WI38 (cell line): ENCODE data around the gene CARD10.

Experiments
- H3K4me3 ChIP-seq: 2 replicates; pipeline ENCODE4 v1.5.1; 2011; ENCODE audit warnings: low read depth, mild to moderate bottlenecking, control low read depth, low read length
- TF ChIP-seq, protein P1 (sequence below): IDR thresholded peaks from 2 replicates; pipeline ENCODE4 v1.5.1; 2012; ENCODE audit warnings: low read depth, mild to moderate bottlenecking, control low read depth, low read length

Gene CARD10

GRCh38 chr22:37462436-37462835 is 56.8 kb downstream of the CARD10 start:
- no peak overlapping the region for H3K4me3 ChIP-seq
- TF ChIP-seq, protein P1, sequence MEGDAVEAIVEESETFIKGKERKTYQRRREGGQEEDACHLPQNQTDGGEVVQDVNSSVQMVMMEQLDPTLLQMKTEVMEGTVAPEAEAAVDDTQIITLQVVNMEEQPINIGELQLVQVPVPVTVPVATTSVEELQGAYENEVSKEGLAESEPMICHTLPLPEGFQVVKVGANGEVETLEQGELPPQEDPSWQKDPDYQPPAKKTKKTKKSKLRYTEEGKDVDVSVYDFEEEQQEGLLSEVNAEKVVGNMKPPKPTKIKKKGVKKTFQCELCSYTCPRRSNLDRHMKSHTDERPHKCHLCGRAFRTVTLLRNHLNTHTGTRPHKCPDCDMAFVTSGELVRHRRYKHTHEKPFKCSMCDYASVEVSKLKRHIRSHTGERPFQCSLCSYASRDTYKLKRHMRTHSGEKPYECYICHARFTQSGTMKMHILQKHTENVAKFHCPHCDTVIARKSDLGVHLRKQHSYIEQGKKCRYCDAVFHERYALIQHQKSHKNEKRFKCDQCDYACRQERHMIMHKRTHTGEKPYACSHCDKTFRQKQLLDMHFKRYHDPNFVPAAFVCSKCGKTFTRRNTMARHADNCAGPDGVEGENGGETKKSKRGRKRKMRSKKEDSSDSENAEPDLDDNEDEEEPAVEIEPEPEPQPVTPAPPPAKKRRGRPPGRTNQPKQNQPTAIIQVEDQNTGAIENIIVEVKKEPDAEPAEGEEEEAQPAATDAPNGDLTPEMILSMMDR, result no peak

- no peak overlapping the region for H3K4me3 ChIP-seq
- TF ChIP-seq, protein P1, result no peak
Measured at GRCh38 chr22:37461961-37462360, 57.3 kb downstream of the CARD10 start.

DNA sequence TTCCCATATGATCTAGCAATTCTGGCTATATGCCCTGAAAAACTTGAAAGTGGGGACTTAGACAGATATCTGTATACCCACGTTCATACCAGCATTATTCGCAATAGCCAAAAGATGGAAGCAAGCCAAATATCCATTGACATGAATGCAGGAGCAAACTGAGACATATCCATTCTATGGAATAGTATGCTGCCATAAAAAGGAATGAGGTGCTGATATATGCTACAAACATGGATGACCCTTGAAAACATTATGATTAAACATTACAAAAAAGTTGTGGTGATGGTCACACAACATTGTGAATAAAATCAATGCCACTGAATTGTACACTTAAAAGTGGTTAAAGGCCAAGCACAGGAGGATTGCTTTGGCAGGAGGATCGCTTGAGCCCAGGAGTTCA is 58.5 kb downstream of the CARD10 start:
- H3K4me3 ChIP-seq, result no peak overlapping the region
- TF ChIP-seq, protein P1, result no peak

DNA sequence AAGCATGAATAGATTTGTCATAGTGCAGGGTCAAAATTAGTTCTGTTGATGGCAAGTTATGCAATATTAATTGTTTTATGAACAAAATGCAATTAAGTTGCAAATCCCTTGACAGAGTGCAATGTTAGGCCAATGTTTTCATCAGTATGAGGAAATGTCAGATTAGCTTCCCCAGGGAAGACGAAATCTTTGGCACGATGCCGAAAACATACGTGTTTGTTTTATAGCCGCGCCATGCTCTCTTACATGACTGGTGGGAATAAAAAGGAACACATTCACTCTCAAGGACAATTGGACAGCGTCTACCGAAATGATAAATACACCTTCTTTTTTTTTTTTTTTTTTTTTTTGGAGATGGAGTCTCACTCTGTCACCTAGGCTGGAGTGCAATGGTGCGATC is 60.0 kb downstream of the CARD10 start:
- TF ChIP-seq, protein P1, result no peak
- no peak overlapping the region for H3K4me3 ChIP-seq

GRCh38 chr22:37457093-37457893 is 61.9 kb downstream of the CARD10 start:
- TF ChIP-seq, protein P1, result peak; percentile 97

GRCh38 chr22:37456346-37456745 is 62.9 kb downstream of the CARD10 start:
- TF ChIP-seq, protein P1, result no peak
- no peak overlapping the region for H3K4me3 ChIP-seq

More at GRCh38 chr22:37457093-37457893, 61.9 kb downstream of the CARD10 start:
- no peak overlapping the region for H3K4me3 ChIP-seq

- TF ChIP-seq, protein P1, result no peak
- no peak overlapping the region for H3K4me3 ChIP-seq
Measured at GRCh38 chr22:37455896-37456295, 63.3 kb downstream of the CARD10 start.
